ENCODE results near the gene FAM124B.

- TF ChIP-seq, protein P1, sequence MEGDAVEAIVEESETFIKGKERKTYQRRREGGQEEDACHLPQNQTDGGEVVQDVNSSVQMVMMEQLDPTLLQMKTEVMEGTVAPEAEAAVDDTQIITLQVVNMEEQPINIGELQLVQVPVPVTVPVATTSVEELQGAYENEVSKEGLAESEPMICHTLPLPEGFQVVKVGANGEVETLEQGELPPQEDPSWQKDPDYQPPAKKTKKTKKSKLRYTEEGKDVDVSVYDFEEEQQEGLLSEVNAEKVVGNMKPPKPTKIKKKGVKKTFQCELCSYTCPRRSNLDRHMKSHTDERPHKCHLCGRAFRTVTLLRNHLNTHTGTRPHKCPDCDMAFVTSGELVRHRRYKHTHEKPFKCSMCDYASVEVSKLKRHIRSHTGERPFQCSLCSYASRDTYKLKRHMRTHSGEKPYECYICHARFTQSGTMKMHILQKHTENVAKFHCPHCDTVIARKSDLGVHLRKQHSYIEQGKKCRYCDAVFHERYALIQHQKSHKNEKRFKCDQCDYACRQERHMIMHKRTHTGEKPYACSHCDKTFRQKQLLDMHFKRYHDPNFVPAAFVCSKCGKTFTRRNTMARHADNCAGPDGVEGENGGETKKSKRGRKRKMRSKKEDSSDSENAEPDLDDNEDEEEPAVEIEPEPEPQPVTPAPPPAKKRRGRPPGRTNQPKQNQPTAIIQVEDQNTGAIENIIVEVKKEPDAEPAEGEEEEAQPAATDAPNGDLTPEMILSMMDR (IDR thresholded peaks at IDR 0.05) = no peak
- no peak for TF ChIP-seq POLR2A (IDR thresholded peaks at IDR 0.05)
These were observed 23.2 kb downstream of the FAM124B start for GRCh38 chr2:224378701-224379097.

Data from breast epithelium (tissue), 3 donors.